GM18873 (cell line): ENCODE results near the gene ST6GAL1.
"Not testable (repeated sequence)": the region's sequence is repeated elsewhere in the genome, so short reads cannot be mapped to it uniquely, and the experiment has no call there.

ENCODE experiments used
- ATAC-seq: cut with Tn5 transposase; IDR thresholded peaks from one replicate; pipeline ENCODE4 v1.9.1; 2021; ENCODE audit warnings: mild to moderate bottlenecking, moderate library complexity, moderate number of reproducible peaks; ENCODE audit not compliant: unreplicated experiment, low FRiP score

The ST6GAL1 gene, protein sequence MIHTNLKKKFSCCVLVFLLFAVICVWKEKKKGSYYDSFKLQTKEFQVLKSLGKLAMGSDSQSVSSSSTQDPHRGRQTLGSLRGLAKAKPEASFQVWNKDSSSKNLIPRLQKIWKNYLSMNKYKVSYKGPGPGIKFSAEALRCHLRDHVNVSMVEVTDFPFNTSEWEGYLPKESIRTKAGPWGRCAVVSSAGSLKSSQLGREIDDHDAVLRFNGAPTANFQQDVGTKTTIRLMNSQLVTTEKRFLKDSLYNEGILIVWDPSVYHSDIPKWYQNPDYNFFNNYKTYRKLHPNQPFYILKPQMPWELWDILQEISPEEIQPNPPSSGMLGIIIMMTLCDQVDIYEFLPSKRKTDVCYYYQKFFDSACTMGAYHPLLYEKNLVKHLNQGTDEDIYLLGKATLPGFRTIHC

DNA sequence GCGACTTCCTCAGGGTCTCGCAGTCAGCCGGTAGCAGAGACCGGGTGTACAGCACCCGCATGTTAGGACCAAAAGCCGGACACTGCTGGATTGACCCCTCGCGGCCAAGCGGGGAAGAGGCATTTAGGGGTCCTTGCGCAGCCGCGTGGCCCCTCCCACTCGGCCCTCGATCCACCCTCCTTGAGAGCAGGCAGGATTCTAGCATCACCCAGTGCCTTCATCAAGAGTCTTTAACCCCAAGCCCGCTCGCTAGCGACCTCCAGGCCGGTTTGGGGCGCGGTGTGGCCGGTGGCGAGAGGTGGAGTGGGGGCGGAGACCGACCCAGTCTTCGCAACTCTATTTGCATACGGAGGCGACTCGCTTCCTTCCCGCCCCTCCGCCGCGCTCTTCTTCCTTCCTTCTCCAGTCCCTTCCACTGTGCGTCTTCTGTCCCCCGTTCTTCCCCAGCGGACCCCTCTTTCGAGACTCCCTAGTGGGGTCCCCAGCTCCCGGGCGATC, at the start of gene ST6GAL1:
ST6GAL1 (plus strand) TSS at position 384 of the 498 bp plus-strand sequence. CDS start 112,178 bp downstream, outside the sequence.
- peak; percentile 56 for ATAC-seq

DNA sequence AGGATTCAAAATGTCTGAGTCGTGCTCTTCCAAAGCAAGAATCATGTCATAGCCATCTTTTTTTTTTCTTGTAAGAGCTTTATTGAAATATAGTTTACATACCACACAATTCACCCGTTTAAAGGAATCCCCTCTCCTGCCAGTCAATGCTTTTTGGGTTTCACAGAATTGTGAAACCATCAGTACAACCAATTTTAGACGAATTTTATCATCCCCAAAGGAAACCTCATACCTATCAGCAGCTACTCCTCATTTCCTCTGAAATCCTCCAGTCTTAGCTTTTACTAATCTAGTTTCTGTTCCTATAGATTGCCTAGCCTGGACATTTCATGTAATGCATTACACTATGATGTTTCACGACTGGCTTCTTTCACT, 48.2 kb upstream of the ST6GAL1 start:
- no peak for ATAC-seq

DNA sequence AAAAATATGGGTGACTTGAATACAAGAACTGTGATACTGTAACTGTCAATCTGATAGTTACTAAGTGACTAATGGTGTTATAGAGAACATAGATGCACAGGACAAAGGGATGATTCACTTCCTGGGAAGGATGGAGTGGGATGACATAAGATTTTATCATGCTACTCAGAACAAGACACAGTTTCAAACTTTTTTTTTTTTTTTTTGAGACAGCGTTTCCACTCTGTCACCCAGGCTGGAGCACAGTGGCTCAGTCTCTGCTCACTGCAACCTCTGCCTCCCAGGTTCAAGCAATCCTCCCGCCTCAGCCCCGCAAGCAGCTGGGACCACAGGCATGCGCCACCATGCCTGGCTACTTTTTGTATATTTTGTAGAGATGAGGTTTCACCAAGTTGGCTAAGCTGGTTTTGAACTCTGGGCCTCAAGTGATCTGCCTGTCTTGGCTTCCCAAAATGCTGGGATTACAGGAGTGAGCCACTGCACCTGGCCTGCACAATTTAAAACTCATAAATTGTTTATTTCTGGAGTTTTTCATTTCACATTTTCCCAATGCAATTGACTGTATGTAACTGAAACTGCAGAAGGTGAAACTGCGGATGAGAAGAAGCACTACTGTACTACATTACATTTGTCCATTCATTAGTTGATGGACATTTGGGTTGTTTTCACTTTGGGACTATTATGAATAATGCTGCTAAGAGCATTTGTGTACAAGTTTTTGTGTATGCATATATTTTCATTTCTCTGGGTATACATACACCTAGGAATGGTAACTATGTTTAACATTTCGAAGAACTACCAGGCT, 47.2 kb upstream of the ST6GAL1 start:
- ATAC-seq, result no peak

DNA sequence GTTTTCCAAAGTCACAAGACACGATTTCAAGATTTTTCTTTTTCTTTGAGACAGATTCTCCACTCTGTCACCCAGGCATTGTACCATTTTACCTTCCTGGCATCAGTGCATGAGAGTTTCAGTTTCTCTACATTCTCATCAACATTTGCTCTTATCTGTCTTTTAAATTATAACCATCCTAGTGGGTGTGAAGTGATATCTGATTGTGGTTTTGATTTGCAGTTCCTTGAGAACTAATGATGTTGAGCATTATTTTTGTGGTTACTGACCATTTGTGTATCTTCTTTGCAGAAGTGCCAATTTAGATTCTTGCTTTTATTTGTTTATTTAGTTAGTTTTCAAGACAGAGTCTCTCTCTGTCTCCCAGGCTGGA, 46.7 kb upstream of the ST6GAL1 start:
- ATAC-seq, result no peak

DNA sequence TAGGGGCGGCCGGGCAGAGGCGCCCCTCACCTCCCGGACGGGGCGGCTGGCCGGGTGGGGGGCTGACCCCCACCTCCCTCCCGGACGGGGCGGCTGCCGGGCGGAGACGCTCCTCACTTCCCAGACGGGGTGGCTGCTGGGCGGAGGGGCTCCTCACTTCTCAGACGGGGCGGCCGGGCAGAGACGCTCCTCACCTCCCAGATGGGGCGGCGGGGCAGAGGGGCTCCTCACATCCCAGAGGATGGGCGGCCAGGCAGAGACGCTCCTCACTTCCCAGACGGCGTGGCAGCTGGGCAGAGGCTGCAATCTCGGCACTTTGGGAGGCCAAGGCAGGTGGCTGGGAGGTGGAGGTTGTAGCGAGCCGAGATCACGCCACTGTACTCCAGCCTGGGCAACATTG, 45.5 kb upstream of the ST6GAL1 start:
- not testable (repeated sequence) for ATAC-seq

DNA sequence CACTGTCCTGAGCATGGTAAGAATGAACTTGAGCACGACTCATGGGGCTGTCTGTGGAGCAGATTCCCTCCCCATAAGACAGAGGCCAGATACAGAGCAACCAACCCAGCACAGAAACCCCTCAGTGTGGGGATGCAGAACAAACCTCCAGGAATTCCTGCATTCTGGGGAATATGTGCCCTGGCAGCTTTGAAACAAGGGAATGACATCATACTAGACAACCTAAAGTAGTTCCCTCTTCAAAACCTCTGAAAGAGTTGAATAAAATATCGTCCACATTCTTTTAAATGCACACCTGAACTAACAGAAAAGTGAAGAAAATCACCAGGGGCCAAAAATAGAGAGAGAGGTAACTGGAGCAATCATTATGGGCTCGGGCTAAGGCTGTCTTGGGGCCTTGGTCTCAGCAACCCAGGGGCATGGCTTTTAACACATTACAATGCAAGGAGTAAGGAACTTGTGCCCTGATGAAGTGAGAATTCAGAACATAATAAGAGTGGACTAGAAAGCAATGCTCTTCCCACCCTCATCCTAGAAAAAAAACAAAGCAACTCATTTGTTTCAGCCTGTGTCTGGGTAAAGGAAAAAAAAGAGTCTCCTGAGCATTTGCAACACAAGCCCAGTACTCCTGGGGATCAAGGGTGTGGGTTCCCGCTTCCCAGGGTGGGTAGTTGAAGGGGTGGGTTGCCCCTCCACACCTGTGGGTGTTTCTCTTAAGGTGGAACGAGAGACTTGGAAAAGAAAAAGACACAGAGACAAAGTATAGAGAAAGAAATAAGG, 43.9 kb upstream of the ST6GAL1 start:
- no peak for ATAC-seq

DNA sequence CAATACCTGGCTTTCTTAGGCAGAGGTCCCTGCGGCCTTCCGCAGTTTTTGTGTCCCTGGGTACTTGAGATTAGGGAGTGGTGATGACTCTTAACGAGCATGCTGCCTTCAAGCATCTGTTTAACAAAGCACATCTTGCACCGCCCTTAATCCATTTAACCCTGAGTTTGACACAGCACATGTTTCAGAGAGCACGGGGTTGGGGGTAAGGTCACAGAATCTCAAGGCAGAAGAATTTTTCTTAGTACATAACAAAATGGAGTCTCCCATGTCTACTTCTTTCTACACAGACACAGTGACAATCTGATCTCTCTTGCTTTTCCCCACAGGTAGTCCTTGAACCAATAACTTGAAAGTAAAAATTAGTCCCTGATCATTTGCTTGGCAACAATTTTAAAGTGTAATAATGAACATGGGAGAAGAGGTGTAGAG, 42.8 kb upstream of the ST6GAL1 start:
- ATAC-seq, result not testable (repeated sequence)

DNA sequence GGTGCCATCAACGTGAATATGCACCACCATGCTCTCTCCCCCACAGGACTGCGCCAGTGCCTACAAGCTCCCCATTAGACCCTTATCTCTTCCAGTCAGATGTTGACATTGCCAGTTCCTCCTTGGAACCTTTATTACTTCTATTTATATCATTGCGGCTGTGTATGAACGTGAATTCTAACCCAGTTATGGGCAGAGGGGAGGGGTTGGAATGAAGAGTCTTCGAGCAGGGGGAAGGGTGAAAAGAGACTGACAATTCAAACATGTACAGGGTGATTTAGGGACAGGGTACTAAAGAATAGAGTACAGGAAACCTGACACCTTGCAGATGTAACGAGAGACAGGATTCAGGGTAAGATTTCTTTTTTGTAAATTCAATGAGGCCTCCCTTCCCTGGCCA, 41.8 kb upstream of the ST6GAL1 start:
- no peak for ATAC-seq

DNA sequence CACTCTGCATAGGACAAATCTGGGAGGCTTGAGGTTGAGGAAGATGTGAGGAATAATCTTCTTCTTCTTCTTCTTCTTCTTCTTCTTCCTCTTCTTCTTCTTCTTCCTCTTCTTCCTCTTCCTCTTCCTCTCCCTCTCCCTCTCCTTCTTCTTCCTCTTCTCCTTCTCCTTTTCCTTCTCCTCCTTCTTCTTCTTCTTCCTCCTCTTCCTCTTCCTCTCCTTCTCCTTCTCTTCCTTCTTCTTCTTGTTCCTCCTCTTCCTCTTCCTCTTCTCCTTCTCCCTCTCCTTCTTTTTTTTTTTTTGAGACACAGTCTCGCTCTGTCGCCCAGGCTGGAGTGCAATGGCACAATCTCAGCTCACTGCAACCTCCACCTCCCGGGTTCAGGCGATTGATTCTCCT, 40.6 kb upstream of the ST6GAL1 start:
- not testable (repeated sequence) for ATAC-seq

DNA sequence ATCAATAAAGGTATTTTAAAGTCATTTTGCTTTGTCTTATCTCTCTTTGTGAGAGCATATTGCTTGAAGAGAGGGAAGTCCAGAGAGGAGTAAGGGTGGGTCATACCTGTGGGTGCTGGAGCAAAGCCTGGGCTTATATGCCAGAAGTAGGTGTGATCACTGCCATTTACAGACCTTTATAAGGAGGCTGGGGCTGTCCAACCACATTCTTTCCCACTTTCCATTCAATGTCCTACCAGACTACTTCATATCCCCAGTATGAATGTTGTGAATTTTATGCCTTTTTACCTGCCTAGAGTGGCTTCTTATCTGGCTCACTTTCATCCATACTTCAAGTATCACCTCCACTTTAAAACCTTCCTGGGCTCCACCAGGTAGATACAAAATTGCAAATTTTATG, 39.4 kb upstream of the ST6GAL1 start:
- ATAC-seq, result no peak

DNA sequence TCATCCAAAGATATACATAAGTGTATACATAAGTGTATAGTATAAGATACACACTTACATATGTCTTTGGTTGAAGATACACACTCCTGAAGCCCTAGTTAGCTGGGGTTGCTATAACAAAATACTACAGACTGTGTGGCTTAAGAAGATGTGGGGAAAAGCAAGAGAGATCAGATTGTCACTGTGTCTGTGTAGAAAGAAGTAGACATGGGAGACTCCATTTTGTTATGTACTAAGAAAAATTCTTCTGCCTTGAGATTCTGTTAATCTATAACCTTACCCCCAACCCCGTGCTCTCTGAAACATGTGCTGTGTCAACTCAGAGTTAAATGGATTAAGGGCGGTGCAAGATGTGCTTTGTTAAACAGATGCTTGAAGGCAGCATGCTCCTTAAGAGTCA, 37.3 kb upstream of the ST6GAL1 start:
- ATAC-seq, result not testable (repeated sequence)

DNA sequence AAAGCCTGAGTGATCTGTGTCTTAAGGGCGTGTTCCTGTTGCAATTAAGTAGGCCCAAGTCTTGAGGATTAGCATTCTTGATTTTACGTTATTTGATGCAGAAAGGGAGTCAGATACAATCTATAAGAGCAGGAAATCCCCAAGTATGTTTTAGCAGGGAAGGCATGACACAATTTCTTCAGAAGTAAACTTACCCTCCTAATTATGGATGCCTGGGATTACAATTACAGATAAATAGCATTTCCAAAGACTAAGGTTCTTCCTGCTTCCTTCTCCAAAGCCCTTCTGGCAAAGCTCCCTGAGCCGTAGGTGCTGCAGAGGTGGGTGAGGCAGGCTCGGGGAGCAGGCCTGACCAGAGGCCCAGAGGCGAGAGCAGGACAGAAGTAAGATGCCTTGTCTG, 34.9 kb upstream of the ST6GAL1 start:
- ATAC-seq, result no peak

DNA sequence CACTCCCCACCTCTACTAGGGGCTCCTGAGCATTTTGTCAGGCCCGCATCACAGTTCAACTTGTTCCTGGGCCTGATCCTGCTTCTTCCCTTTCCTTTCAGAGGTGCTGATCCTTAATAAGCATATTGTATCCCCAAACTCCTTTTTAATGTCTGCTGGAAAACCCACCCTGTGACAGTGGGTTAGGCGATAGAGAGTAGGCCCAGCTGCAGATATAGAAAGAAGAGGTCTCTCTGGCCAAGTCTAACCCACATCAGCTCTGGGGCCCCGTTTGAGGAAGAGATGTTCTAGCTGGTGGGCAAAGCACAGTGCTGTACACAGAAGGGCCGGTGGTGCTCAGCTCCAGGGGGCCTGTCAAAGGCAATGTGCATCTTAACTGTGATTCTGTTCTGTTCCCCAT, 34.3 kb upstream of the ST6GAL1 start:
- ATAC-seq, result no peak

DNA sequence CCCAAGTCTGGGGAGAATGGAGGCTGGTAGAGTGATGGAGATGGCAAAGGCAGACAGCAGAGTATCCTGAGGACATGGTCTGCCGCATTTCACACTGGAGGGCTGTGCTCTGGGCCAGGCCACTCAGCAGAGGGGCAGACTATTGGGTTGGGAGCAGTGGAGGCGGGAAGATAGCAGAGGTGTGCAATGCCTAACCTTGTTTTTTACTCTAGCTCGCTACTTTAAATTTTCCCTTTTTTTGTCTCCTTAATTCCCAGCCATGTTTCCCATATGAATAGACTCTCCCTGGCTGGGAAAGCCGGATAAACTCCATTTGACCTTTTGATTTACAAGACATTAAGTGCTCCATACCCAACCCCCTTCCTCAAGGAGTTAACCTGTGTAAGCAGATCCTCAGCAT, 33.5 kb upstream of the ST6GAL1 start:
- no peak for ATAC-seq

DNA sequence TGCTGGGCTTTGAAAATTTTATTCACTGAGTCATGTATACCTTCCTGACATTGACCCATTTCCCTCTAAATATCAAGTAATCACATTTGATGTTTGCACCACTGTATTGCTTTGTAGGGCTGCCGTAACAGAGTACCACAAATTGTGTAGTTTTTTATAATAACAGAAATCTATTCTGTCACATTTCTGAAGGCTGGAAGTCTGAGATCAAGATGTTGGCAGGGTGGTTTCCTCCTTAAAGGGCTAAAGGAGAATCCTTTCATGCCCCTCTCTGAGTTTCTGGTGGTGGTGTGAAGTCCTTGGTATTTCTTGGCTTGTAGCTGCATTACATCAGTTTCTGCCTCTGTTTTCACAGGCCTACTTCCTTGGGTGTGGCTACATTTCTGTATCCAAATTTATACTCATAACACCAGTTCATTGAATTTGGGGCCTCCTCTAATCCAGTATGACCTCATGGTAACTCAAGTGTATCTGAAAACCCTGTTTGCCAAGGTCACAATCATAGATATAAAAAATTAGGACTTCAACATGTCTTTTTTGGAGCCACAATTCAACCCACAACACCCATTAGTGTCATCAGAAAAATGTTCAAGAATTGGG, 29.1 kb upstream of the ST6GAL1 start:
- no peak for ATAC-seq

DNA sequence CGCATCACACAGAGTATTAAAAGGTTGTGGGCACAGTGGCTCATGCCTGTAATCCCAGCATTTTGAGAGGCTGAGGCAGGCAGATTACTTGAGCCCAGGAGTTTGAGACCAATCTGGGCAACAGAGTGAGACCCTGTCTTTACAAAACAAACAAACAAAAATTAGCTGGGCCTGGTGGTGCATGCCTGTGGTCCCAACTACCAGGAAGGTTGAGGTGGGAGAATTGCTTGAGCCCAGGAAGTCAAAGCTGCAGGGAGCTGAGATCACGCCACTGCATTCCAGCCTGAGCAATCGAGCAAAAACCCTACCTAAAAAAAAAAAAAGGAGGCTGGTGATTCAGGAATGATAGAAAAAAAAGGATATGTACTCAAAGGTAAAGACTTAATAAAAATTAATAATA, 28.2 kb upstream of the ST6GAL1 start:
- no peak for ATAC-seq

DNA sequence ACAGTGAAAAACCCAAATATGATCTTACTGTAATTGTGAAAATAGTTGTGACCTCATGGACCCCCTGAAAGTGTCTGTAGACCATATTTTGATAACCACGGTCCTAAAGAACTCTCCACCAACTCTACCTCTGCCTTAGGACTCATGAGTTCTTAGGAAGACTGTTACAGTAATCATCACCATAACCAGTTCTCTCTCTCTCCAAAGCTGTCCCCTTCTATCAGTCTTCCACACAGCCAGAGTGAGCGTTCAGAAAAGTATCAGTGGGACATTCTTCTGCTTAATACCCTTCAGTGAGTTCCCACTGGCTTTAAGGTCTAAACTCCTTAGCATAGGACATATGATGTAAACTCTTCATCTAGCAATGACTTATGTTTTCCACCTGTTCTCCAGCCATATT, 27.6 kb upstream of the ST6GAL1 start:
- no peak for ATAC-seq

DNA sequence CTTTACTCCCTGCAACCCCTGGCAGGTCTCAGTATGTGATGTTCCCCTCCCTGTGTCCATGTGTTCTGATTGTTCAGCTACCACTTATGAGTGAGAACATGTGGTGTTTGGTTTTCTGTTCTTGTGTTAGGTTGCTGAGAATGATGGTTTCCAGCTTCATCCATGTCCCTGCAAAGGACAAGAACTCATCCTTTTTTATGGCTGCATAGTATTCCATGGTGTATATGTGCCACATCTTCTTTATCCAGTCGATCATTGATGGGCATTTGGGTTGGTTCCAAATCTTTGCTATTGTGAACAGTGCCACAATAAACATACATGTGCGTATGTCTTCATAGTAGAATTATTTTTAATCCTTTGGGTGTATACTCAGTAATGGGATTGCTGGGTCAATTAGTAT, 26.6 kb upstream of the ST6GAL1 start:
- ATAC-seq, result not testable (repeated sequence)

DNA sequence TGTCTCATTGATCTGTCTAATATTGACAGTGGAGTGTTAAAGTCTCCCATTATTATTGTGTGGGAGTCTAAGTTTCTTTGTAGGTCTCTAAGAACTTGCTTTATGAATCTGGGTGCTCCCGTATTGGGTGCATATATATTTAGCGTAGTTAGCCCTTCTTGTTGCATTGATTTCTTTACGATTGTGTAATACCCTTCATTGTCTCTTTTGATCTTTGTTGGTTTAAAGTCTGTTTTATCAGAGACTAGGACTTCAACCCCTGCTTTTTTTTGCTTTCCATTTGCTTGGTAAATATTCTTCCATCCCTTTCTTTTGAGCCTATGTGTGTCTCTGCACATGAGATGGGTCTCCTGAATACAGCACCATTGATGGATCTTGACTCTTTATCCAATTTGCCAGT, 23.3 kb upstream of the ST6GAL1 start:
- not testable (repeated sequence) for ATAC-seq

DNA sequence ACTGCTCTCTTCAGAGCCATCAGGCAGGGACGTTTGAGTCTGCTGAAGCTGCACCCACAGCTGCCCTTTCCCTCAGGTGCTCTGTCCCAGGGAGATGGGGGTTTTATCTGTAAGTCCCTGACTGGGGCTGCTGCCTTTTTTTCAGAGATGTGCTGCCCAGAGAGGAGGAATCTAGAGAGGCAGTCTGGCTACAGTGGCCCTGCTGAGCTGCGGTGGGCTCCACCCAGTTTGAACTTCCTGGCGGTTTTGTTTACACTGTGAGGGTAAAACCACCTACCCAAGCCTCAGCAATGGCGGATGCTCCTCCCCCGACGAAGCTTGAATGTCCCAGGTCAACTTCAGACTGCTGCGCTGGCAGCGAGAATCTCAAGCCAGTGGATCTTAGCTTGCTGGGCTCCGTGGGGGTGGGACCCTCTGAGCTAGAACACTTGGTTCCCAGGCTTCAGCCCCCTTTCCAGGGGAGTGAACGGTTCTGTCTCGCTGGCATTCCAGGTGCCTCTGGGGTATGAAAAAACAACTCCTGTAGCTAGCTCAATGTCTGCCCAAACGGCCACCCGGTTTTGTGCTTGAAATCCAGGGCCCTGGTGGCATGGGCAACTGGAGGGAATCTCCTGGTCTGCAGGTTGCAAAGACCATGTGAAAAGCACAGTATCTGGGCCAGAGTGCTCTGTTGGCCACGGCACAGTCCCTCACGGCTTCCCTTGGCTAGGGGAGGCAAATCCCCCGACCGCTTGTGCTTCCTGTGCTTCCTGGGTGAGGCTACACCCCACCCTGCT, 21.1 kb upstream of the ST6GAL1 start:
- ATAC-seq, result no peak
